Measurements from ENCODE around the gene KIF6.

Gene KIF6

GRCh38 chr6:39425346-39426072 is 299.7 kb downstream of the KIF6 start:
- DNase-seq (ENCODE audit: low spot score), result no peak
- FAIRE-seq, result no peak

- DNase-seq (ENCODE audit: low spot score) (no peak), FAIRE-seq (no peak)
Observed at GRCh38 chr6:39424831-39425230, 300.4 kb downstream of the KIF6 start.

GRCh38 chr6:39422238-39422637 is 303.0 kb downstream of the KIF6 start:
- FAIRE-seq (no peak), DNase-seq (ENCODE audit: low spot score) (no peak)

GRCh38 chr6:39421383-39422225 is 303.6 kb downstream of the KIF6 start:
- no peak for DNase-seq (ENCODE audit: low spot score)
- no peak for FAIRE-seq

GRCh38 chr6:39420300-39421265 is 304.6 kb downstream of the KIF6 start:
- DNase-seq (ENCODE audit: low spot score), result no peak
- no peak for FAIRE-seq

GRCh38 chr6:39419607-39420006 is 305.6 kb downstream of the KIF6 start:
- DNase-seq (ENCODE audit: low spot score) (no peak), FAIRE-seq (no peak)

- no peak for FAIRE-seq
Observed at GRCh38 chr6:39417440-39417839, 307.8 kb downstream of the KIF6 start.

GRCh38 chr6:39416728-39417127 is 308.5 kb downstream of the KIF6 start:
- no peak for DNase-seq (ENCODE audit: low spot score)
- FAIRE-seq, result no peak

More at GRCh38 chr6:39417440-39417839, 307.8 kb downstream of the KIF6 start:
- no peak for DNase-seq (ENCODE audit: low spot score)

- FAIRE-seq (no peak), DNase-seq (ENCODE audit: low spot score) (no peak)
Observed at GRCh38 chr6:39416026-39416425, 309.2 kb downstream of the KIF6 start.

GRCh38 chr6:39415482-39415881 is 309.7 kb downstream of the KIF6 start:
- FAIRE-seq, result no peak

GRCh38 chr6:39411465-39411864 is 313.7 kb downstream of the KIF6 start:
- FAIRE-seq (no peak), DNase-seq (ENCODE audit: low spot score) (peak; percentile 13)

More at GRCh38 chr6:39415482-39415881, 309.7 kb downstream of the KIF6 start:
- no peak for DNase-seq (ENCODE audit: low spot score)

GRCh38 chr6:39411001-39411400 is 314.2 kb downstream of the KIF6 start:
- no peak for FAIRE-seq
- no peak for DNase-seq (ENCODE audit: low spot score)

- DNase-seq (ENCODE audit: low spot score), result no peak
- FAIRE-seq, result no peak
Observed at GRCh38 chr6:39409889-39410288, 315.3 kb downstream of the KIF6 start.

GRCh38 chr6:39407446-39407993 is 317.7 kb downstream of the KIF6 start:
- DNase-seq (ENCODE audit: low spot score) (no peak), FAIRE-seq (no peak)

GRCh38 chr6:39404312-39404711 is 320.9 kb downstream of the KIF6 start:
- no peak for FAIRE-seq
- DNase-seq (ENCODE audit: low spot score), result no peak

- DNase-seq (ENCODE audit: low spot score), result no peak
- no peak for FAIRE-seq
Observed at GRCh38 chr6:39403304-39403703, 321.9 kb downstream of the KIF6 start.

- no peak for FAIRE-seq
- no peak for DNase-seq (ENCODE audit: low spot score)
Observed at GRCh38 chr6:39402239-39402751, 322.9 kb downstream of the KIF6 start.

- FAIRE-seq (no peak), DNase-seq (ENCODE audit: low spot score) (no peak)
Observed at GRCh38 chr6:39401376-39401775, 323.8 kb downstream of the KIF6 start.

GRCh38 chr6:39400026-39400425 is 325.2 kb downstream of the KIF6 start:
- FAIRE-seq, result no peak

GRCh38 chr6:39396854-39397253 is 328.4 kb downstream of the KIF6 start:
- FAIRE-seq (no peak), DNase-seq (ENCODE audit: low spot score) (no peak)

More at GRCh38 chr6:39400026-39400425, 325.2 kb downstream of the KIF6 start:
- no peak for DNase-seq (ENCODE audit: low spot score)

GRCh38 chr6:39393075-39393474 is 332.1 kb downstream of the KIF6 start:
- DNase-seq (ENCODE audit: low spot score), result no peak
- no peak for FAIRE-seq
